Epithelial cell of alveolus of lung (primary cell): ENCODE data around the gene CLASRP. TPM values are rescaled to one million over a fixed set of nuclear protein-coding genes. Genes with fewer than 3 reads are reported as not detected.

Source experiments
- total RNA-seq: library from RNA; depleted of rRNA; stranded (reverse); fragments of >200 nt; gene quantifications from 2 replicates; pipeline ENCODE4 v1.2.1, GENCODE V29; 2015

CLASRP gene
- total RNA-seq: 11.9 and 74.0 TPM in 2 replicates

GRCh38 chr19:45038931-45039893 lies at the start of gene CLASRP:
Gene CLASRP (plus strand): TSS chr19:45039045. CDS start chr19:45040213, 1,168 bp downstream.

GRCh38 chr19:45001087-45001739 lies 37.6 kb upstream of the CLASRP start, which contains the start of gene RELB:
Gene RELB (plus strand): TSS chr19:45001464. CDS start chr19:45001580, 116 bp downstream.

GRCh38 chr19:45076029-45076850 lies 37.4 kb downstream of the CLASRP start, which contains the start of gene ZNF296:
Gene ZNF296 (minus strand): TSS chr19:45076478. CDS start chr19:45076373, 105 bp downstream.

GRCh38 chr19:45079063-45079910 lies 40.4 kb downstream of the CLASRP start, which contains the start of gene GEMIN7:
Gene GEMIN7 (plus strand): TSS chr19:45079260. CDS start chr19:45090115, 10,855 bp downstream.

GRCh38 chr19:45092747-45093678 lies 54.2 kb downstream of the CLASRP start, which contains the start of gene PPP1R37:
Gene PPP1R37 (plus strand): TSS chr19:45093179. CDS start chr19:45093326, 147 bp downstream.

Other genes with a start within 250 kb of the CLASRP start
- 31.2 and 70.5 TPM in 2 replicates for gene BCAM, start 229.9 kb upstream of the CLASRP start, total RNA-seq
- 164 and 177 TPM in 2 replicates for gene NECTIN2, start 192.7 kb upstream of the CLASRP start, total RNA-seq
- gene TOMM40, start 147.8 kb upstream of the CLASRP start, total RNA-seq: 43.9 and 67.0 TPM in 2 replicates
- gene APOE, start 133.2 kb upstream of the CLASRP start, total RNA-seq: 12.5 and 510 TPM in 2 replicates
- gene APOC1, start 124.4 kb upstream of the CLASRP start, total RNA-seq: 10.3 and 57.2 TPM in 2 replicates
- not detected in 2 replicates for gene APOC4, start 96.8 kb upstream of the CLASRP start, total RNA-seq
- gene APOC2, start 93.0 kb upstream of the CLASRP start, total RNA-seq: not detected in 2 replicates
- gene CLPTM1, start 83.7 kb upstream of the CLASRP start, total RNA-seq: 48.2 and 88.1 TPM in 2 replicates
- gene RELB, start 37.6 kb upstream of the CLASRP start, total RNA-seq: 4.2 and 34.4 TPM in 2 replicates
- 0.26 and 1.5 TPM in 2 replicates for gene ZNF296, start 37.4 kb downstream of the CLASRP start, total RNA-seq
- gene GEMIN7, start 40.2 kb downstream of the CLASRP start, total RNA-seq: 34.7 and 48.5 TPM in 2 replicates
- gene PPP1R37, start 54.1 kb downstream of the CLASRP start, total RNA-seq: 16.2 and 32.3 TPM in 2 replicates
- under 0.01 and 0.16 TPM in 2 replicates for gene NKPD1, start 121.9 kb downstream of the CLASRP start, total RNA-seq
- 14.1 and 33.1 TPM in 2 replicates for gene TRAPPC6A, start 139.2 kb downstream of the CLASRP start, total RNA-seq
- gene BLOC1S3, start 139.7 kb downstream of the CLASRP start, total RNA-seq: 5.0 and 8.6 TPM in 2 replicates
- gene EXOC3L2, start 206.4 kb downstream of the CLASRP start, total RNA-seq: 0.24 TPM in 1 of 2 replicates, not detected in the other
- 17.1 and 34.5 TPM in 2 replicates for gene MARK4, start 212.2 kb downstream of the CLASRP start, total RNA-seq